A673 (cell line): ENCODE results near the gene UBE2D2. TPM values are rescaled to one million over a fixed set of nuclear protein-coding genes. Genes with fewer than 3 reads are reported as not detected.
"Not testable (repeated sequence)": the region's sequence is repeated elsewhere in the genome, so short reads cannot be mapped to it uniquely, and the experiment has no call there.

Source experiments
- BruUV-seq: library from RNA; stranded (reverse); fragments of 400-500 nt; replicated peaks from 2 replicates; lab custom pipeline; 2021; lab: Mats Ljungman, UMichigan
- CTCF ChIA-PET: fragments of 300-600 bp; sonication (Branson Sonifier 250); formaldehyde crosslinking; loops from one replicate; lab custom pipeline; 2022; ENCODE audit warnings: antibody characterized with exemption; lab: Charles Lee
- POLR2A ChIA-PET: fragments of 300-600 bp; sonication (Branson Sonifier 250); formaldehyde crosslinking; loops from one replicate; lab custom pipeline; 2022; ENCODE audit warnings: antibody characterized with exemption; ENCODE audit not compliant: low non-redundant PET; lab: Charles Lee
- DNase-seq: peaks from one replicate; pipeline ENCODE4 v3.0.0-alpha.2; 2015; ENCODE audit warnings: low spot score
- H3K27ac ChIP-seq: fragments of 200-600 bp; sonication (generic); 2 replicates; pipeline ENCODE4 v1.5.1; 2016; ENCODE audit warnings: mixed run types, low read depth, mild to moderate bottlenecking, mixed read lengths, antibody characterized with exemption, low read length; ENCODE audit not compliant: poor library complexity, severe bottlenecking
- H3K27me3 ChIP-seq: fragments of 200-600 bp; sonication (generic); replicated peaks from 2 replicates; pipeline ENCODE4 v1.6.1; 2017; ENCODE audit warnings: mixed run types, low read depth, mild to moderate bottlenecking, mixed read lengths, antibody characterized with exemption, low read length; ENCODE audit not compliant: insufficient read depth, poor library complexity
- H3K36me3 ChIP-seq: fragments of 200-600 bp; sonication (generic); 2 replicates; pipeline ENCODE4 v1.6.1; 2016; ENCODE audit warnings: mixed run types, mild to moderate bottlenecking, mixed read lengths, antibody characterized with exemption, low read length; ENCODE audit not compliant: insufficient read depth, poor library complexity, severe bottlenecking
- H3K4me1 ChIP-seq: fragments of 200-600 bp; sonication (generic); 2 replicates; pipeline ENCODE4 v1.6.1; 2017; ENCODE audit warnings: mixed run types, mild to moderate bottlenecking, mixed read lengths, antibody characterized with exemption, low read length; ENCODE audit not compliant: insufficient read depth, poor library complexity, severe bottlenecking
- H3K4me3 ChIP-seq: fragments of 200-600 bp; sonication (generic); 2 replicates; pipeline ENCODE4 v1.5.1; 2016; ENCODE audit warnings: low read depth, mixed run types, mild to moderate bottlenecking, mixed read lengths, low read length; ENCODE audit not compliant: poor library complexity, severe bottlenecking
- H3K9me3 ChIP-seq: fragments of 200-600 bp; sonication (generic); 2 replicates; pipeline ENCODE4 v1.6.1; 2016; ENCODE audit warnings: mixed run types, low read depth, mild to moderate bottlenecking, mixed read lengths, antibody characterized with exemption, low read length; ENCODE audit not compliant: poor library complexity, severe bottlenecking
- EZH2 ChIP-seq: fragments of 200-600 bp; sonication (generic); IDR thresholded peaks from 2 replicates; pipeline ENCODE4 v1.6.1; 2017; ENCODE audit warnings: borderline replicate concordance, low read depth, mild to moderate bottlenecking, mixed read lengths, antibody characterized with exemption, low read length; ENCODE audit not compliant: poor library complexity, severe bottlenecking
- intact Hi-C: fragments of 100-400 bp; cut with micrococcal nuclease; formaldehyde crosslinking; loops from one replicate; pipeline ENCODE4 v1.10.0; 2022; ENCODE audit not compliant: unreplicated experiment
- total RNA-seq: library from RNA; stranded (reverse); gene quantifications from 2 replicates; pipeline ENCODE4 v1.2.3, GENCODE V29; 2021
- TF ChIP-seq, protein P1 (sequence below): fragments of 300-800, 200-600 bp; sonication (generic); conservative IDR thresholded peaks from 2 replicates; pipeline ENCODE4 v1.5.1; 2017; ENCODE audit warnings: low read depth, mild to moderate bottlenecking, antibody characterized with exemption, low read length, moderate library complexity, mixed read lengths

The UBE2D2 gene
- total RNA-seq, 1 experiment from 2014 or later: 186 TPM

DNA sequence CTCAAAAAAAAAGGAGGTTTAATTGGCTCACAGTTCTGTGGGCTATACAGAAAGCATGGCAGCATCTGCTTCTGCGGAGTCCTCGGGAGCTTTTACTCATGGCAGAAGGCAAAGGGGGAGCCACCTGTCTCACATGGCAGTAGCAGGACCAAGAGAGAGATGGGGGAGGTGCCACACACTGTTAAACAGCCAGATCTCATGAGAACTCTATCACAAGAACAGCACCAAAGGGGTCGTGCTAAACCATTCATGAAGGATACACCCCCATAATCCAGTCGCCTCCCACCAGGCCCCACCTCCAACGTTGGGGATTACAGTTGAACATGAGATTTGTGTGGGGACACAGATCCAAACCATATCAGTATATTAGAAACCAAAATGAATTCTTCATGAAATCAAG, 58.7 kb downstream of the UBE2D2 start:
- no peaks in the 10 kb centered on the region for H3K4me1 ChIP-seq
- no peaks in the 10 kb centered on the region for H3K27me3 ChIP-seq
- TF ChIP-seq EZH2: no peak
- TF ChIP-seq, protein P1, sequence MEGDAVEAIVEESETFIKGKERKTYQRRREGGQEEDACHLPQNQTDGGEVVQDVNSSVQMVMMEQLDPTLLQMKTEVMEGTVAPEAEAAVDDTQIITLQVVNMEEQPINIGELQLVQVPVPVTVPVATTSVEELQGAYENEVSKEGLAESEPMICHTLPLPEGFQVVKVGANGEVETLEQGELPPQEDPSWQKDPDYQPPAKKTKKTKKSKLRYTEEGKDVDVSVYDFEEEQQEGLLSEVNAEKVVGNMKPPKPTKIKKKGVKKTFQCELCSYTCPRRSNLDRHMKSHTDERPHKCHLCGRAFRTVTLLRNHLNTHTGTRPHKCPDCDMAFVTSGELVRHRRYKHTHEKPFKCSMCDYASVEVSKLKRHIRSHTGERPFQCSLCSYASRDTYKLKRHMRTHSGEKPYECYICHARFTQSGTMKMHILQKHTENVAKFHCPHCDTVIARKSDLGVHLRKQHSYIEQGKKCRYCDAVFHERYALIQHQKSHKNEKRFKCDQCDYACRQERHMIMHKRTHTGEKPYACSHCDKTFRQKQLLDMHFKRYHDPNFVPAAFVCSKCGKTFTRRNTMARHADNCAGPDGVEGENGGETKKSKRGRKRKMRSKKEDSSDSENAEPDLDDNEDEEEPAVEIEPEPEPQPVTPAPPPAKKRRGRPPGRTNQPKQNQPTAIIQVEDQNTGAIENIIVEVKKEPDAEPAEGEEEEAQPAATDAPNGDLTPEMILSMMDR: no peak
- intact Hi-C loops: no loop called here
- H3K36me3 ChIP-seq: peaks cover 60% of the 10 kb centered on the region
- POLR2A ChIA-PET: no interaction called here
- no peak overlapping the region for H3K27ac ChIP-seq
- no TSS peak for BruUV-seq
- CTCF ChIA-PET: no interaction called here
- no peak for DNase-seq
- H3K4me3 ChIP-seq: no peak overlapping the region
- H3K9me3 ChIP-seq: no peaks in the 10 kb centered on the region

DNA sequence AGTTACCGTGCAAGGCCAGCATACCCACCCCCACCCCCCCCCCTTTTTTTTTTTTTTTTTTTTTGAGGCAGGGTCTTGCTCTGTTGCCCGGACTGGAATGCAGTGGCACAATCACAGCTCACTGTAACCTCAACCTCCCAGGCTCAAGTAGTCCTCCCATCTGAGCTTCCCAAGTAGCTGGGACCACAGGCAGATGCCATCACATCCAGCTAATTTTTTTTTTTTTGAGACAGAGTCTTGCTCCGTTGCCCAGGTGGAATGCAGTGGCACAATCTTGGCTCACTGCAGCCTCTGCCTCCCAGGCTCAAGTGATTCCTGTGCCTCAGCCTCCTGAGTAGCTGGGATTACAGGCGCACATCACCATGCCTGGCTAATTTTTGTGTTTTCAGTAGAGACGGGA, 64.3 kb downstream of the UBE2D2 start:
- H3K4me1 ChIP-seq, CTCF ChIA-PET, intact Hi-C loops, H3K4me3 ChIP-seq, H3K27ac ChIP-seq, H3K9me3 ChIP-seq, DNase-seq, POLR2A ChIA-PET, BruUV-seq, H3K27me3 ChIP-seq: not testable (repeated sequence)
- H3K36me3 ChIP-seq: peaks cover 59% of the 10 kb centered on the region

DNA sequence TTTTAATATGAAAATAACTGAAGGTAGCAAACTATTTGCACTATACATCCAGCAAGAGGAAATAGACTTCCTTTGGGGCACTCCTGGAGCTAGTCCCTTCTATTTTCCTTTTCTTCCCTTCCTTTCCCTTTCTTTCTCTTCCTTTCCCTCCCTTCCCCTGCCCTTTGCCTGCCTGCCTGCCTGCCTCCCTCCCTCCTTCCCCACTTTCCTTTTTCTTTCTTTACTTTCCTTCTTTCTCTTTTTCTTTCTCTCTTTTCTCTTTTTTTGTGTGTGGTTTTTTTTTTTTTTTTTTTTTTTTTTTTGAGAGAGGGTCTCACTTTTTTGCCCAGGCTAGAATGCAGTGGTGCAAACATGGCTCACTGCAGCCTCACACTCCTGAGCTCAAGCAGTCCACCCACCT, 69.7 kb downstream of the UBE2D2 start:
- Histone ChIP-seq H3K4me3 (no peak overlapping the region), H3K27ac (no peak overlapping the region), H3K4me1 (peaks cover 2% of the 10 kb centered on the region), H3K9me3 (no peaks in the 10 kb centered on the region), H3K36me3 (peaks cover 25% of the 10 kb centered on the region), H3K27me3 (no peaks in the 10 kb centered on the region)
- ChIA-PET CTCF (interaction anchor here (0.7 kb wide), 1 partner anchor 14 kb away, joined by 5 read pairs; no protein-coding TSS in a partner anchor), POLR2A (no interaction called here)
- no TSS peak for BruUV-seq
- no peak for TF ChIP-seq EZH2
- TF ChIP-seq, protein P1: no peak
- DNase-seq: no peak
- intact Hi-C loops: loop anchor here (5.0 to 10.0 kb wide), 2 partner anchors 209 to 214 kb away; no protein-coding TSS in a partner anchor
